HEK293 (cell line): ENCODE data around the gene LEP.

Source experiments
- CTCF ChIA-PET: fragments of 350-600 bp; formaldehyde crosslinking; extraction: SDS; loops from one replicate; lab custom pipeline; 2021; ENCODE audit warnings: antibody characterized with exemption; lab: Yijun Ruan, JAX
- POLR2A ChIA-PET: fragments of 300-600 bp; formaldehyde crosslinking; extraction: SDS; loops from one replicate; lab custom pipeline; 2020; ENCODE audit warnings: antibody characterized with exemption, inconsistent platforms; lab: Yijun Ruan, JAX
- H3K27ac ChIP-seq: fragments of 200-500 bp; sonication (Bioruptor generic); 2 replicates; pipeline ENCODE4 v1.5.1; 2014; ENCODE audit warnings: low read depth, low read length, control low read depth, inconsistent platforms; ENCODE audit errors: extremely low read depth
- H3K36me3 ChIP-seq, 2 experiments: fragments of 200-500 bp in 1 of 2; sonication (Bioruptor generic) in 1 of 2; 1 replicate in 1 of 2; 2 replicates in 1 of 2; pipeline ENCODE4 v1.5.1; 2014 to 2017; ENCODE audit warnings: inconsistent platforms in 2 of 2, low read length in 2 of 2; ENCODE audit not compliant: control insufficient read depth in 2 of 2, insufficient read depth in 1 of 2
- H3K4me1 ChIP-seq: fragments of 200-500 bp; sonication (Bioruptor generic); 2 replicates; pipeline ENCODE4 v1.5.1; 2014; ENCODE audit warnings: mild to moderate bottlenecking, low read length, inconsistent platforms; ENCODE audit not compliant: control insufficient read depth, insufficient read depth
- H3K4me3 ChIP-seq: 2 replicates; pipeline ENCODE4 v1.5.1; 2011; ENCODE audit warnings: low read depth, mild to moderate bottlenecking, control low read depth, low read length, moderate library complexity
- H3K9me3 ChIP-seq: fragments of 200-500 bp; sonication (Bioruptor generic); 2 replicates; pipeline ENCODE4 v1.5.1; 2014; ENCODE audit warnings: low read depth, low read length, inconsistent platforms; ENCODE audit not compliant: control insufficient read depth, insufficient read depth
- GFI1B ChIP-seq: fragments of 450-650 bp; formaldehyde crosslinking; IDR thresholded peaks from 2 replicates; pipeline ENCODE4 v1.5.1; 2016; ENCODE audit warnings: missing biosample characterization, missing genetic modification characterization
- GLIS2 ChIP-seq: fragments of 450-650 bp; formaldehyde crosslinking; IDR thresholded peaks from 2 replicates; pipeline ENCODE4 v1.5.1; 2016; ENCODE audit warnings: missing biosample characterization, missing genetic modification characterization
- KLF7 ChIP-seq: fragments of 450-650 bp; formaldehyde crosslinking; IDR thresholded peaks from 2 replicates; pipeline ENCODE4 v1.5.1; 2016; ENCODE audit warnings: missing biosample characterization, missing genetic modification characterization, borderline replicate concordance
- KLF8 ChIP-seq: fragments of 450-650 bp; formaldehyde crosslinking; IDR thresholded peaks from 2 replicates; pipeline ENCODE4 v1.5.1; 2016; ENCODE audit warnings: missing biosample characterization, missing genetic modification characterization
- ZBTB8A ChIP-seq: fragments of 450-650 bp; formaldehyde crosslinking; IDR thresholded peaks from 2 replicates; pipeline ENCODE4 v1.5.1; 2016; ENCODE audit warnings: missing biosample characterization, missing genetic modification characterization
- ZFHX2 ChIP-seq: fragments of 450-650 bp; formaldehyde crosslinking; conservative IDR thresholded peaks from 2 replicates; pipeline ENCODE4 v1.5.1; 2016; ENCODE audit warnings: missing biosample characterization, missing genetic modification characterization
- ZNF10 ChIP-seq: fragments of 450-650 bp; formaldehyde crosslinking; IDR thresholded peaks from 2 replicates; pipeline ENCODE4 v1.5.1; 2017; ENCODE audit warnings: missing biosample characterization, missing genetic modification characterization
- ZNF157 ChIP-seq: fragments of 450-650 bp; formaldehyde crosslinking; IDR thresholded peaks from 2 replicates; pipeline ENCODE4 v1.5.1; 2016; ENCODE audit warnings: missing biosample characterization, missing genetic modification characterization
- ZNF16 ChIP-seq: fragments of 450-650 bp; formaldehyde crosslinking; IDR thresholded peaks from 2 replicates; pipeline ENCODE4 v1.5.1; 2016; ENCODE audit warnings: low read depth, missing biosample characterization, missing genetic modification characterization
- ZNF2 ChIP-seq: fragments of 450-650 bp; formaldehyde crosslinking; IDR thresholded peaks from 2 replicates; pipeline ENCODE4 v1.5.1; 2016; ENCODE audit warnings: missing biosample characterization, missing genetic modification characterization
- ZNF239 ChIP-seq: fragments of 450-650 bp; formaldehyde crosslinking; IDR thresholded peaks from 2 replicates; pipeline ENCODE4 v1.5.1; 2016; ENCODE audit warnings: missing biosample characterization, missing genetic modification characterization
- ZNF335 ChIP-seq: fragments of 450-650 bp; formaldehyde crosslinking; conservative IDR thresholded peaks from 2 replicates; pipeline ENCODE4 v1.5.1; 2016; ENCODE audit warnings: missing biosample characterization, missing genetic modification characterization
- ZNF366 ChIP-seq: fragments of 450-650 bp; formaldehyde crosslinking; conservative IDR thresholded peaks from 2 replicates; pipeline ENCODE4 v1.5.1; 2016; ENCODE audit warnings: missing biosample characterization, missing genetic modification characterization
- ZNF394 ChIP-seq: fragments of 450-650 bp; formaldehyde crosslinking; IDR thresholded peaks from 2 replicates; pipeline ENCODE4 v1.5.1; 2016; ENCODE audit warnings: missing biosample characterization, missing genetic modification characterization, mild to moderate bottlenecking, moderate library complexity, borderline replicate concordance
- ZNF426 ChIP-seq: fragments of 450-650 bp; formaldehyde crosslinking; IDR thresholded peaks from 2 replicates; pipeline ENCODE4 v1.5.1; 2017; ENCODE audit warnings: missing biosample characterization, missing genetic modification characterization, mild to moderate bottlenecking, inconsistent platforms, moderate library complexity
- ZNF501 ChIP-seq: fragments of 450-650 bp; formaldehyde crosslinking; IDR thresholded peaks from 2 replicates; pipeline ENCODE4 v1.5.1; 2016; ENCODE audit warnings: missing biosample characterization, missing genetic modification characterization
- ZNF514 ChIP-seq: fragments of 450-650 bp; formaldehyde crosslinking; IDR thresholded peaks from 2 replicates; pipeline ENCODE4 v1.5.1; 2016; ENCODE audit warnings: missing biosample characterization, missing genetic modification characterization
- ZNF530 ChIP-seq: fragments of 450-650 bp; formaldehyde crosslinking; IDR thresholded peaks from 2 replicates; pipeline ENCODE4 v1.5.1; 2016; ENCODE audit warnings: low read depth, missing biosample characterization, missing genetic modification characterization
- ZNF621 ChIP-seq: fragments of 450-650 bp; formaldehyde crosslinking; IDR thresholded peaks from 2 replicates; pipeline ENCODE4 v1.5.1; 2017; ENCODE audit warnings: missing biosample characterization, missing genetic modification characterization
- ZNF629 ChIP-seq: fragments of 450-650 bp; formaldehyde crosslinking; IDR thresholded peaks from 2 replicates; pipeline ENCODE4 v1.5.1; 2017; ENCODE audit warnings: missing biosample characterization, missing genetic modification characterization
- ZNF76 ChIP-seq: fragments of 450-650 bp; formaldehyde crosslinking; IDR thresholded peaks from 2 replicates; pipeline ENCODE4; 2016; ENCODE audit warnings: low read depth, missing biosample characterization, missing genetic modification characterization, borderline replicate concordance
- ZNF830 ChIP-seq: fragments of 450-650 bp; IDR thresholded peaks from 2 replicates; pipeline ENCODE4 v1.5.0; 2018; ENCODE audit warnings: missing biosample characterization, missing genetic modification characterization, low read depth, mild to moderate bottlenecking, moderate library complexity
- TF ChIP-seq, protein P1 (sequence below): fragments of 450-650 bp; IDR thresholded peaks from 2 replicates; pipeline ENCODE4 v1.5.1; 2018; ENCODE audit warnings: missing biosample characterization, missing genetic modification characterization
- TF ChIP-seq, protein P2 (sequence below): fragments of 450-650 bp; formaldehyde crosslinking; IDR thresholded peaks from 2 replicates; pipeline ENCODE4 v1.5.1; 2016; ENCODE audit warnings: missing biosample characterization, missing genetic modification characterization
- TF ChIP-seq, protein P3 (sequence below): fragments of 450-650 bp; formaldehyde crosslinking; IDR thresholded peaks from 2 replicates; pipeline ENCODE4 v1.5.1; 2017; ENCODE audit warnings: missing biosample characterization, missing genetic modification characterization
- TF ChIP-seq, protein P4 (sequence below): fragments of 450-650 bp; formaldehyde crosslinking; IDR thresholded peaks from 2 replicates; pipeline ENCODE4 v1.5.1; 2016; ENCODE audit warnings: missing biosample characterization, missing genetic modification characterization, borderline replicate concordance

LEP gene

DNA sequence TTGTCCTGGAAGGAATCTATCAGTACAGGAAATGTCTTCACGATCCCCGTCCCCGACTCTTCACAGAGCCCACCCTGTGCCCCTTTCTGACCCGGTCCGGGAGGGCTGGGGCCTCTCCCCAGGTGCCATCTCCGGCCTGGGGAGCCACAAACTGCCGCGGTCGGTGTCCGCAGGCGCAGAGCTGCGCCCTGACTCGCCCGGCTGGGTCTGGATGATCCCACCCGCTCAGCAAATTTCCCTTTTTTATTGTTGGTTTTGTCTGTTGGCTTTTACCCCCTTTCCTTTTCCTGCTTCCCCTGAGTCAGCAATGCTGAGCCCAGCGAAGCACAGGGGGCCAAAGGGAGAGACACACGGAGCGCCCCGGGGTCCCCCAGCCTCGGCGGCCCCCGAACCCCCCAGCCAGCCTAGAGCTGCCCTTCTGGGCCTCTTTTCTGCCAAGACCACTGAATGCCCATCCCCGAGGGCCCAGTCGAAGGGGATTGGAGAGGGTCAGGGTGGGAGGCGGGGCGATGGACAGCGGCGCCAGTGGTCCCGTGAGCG, 30.9 kb downstream of the LEP start:
- no peaks in the 10 kb centered on the region for H3K4me1 ChIP-seq
- H3K36me3 ChIP-seq: no peaks in the 10 kb centered on the region
- H3K27ac ChIP-seq: no peak overlapping the region
- ChIA-PET CTCF (interaction anchor here (0.5 kb wide), 1 partner anchor 81 kb away, joined by 3 read pairs; no protein-coding TSS in a partner anchor), POLR2A (no interaction called here)
- no peaks in the 10 kb centered on the region for H3K9me3 ChIP-seq
- no peak overlapping the region for H3K4me3 ChIP-seq
- TF ChIP-seq ZNF530 (tag by site-specific recombination) (no peak), GFI1B (tag by site-specific recombination) (no peak), GLIS2 (tag by site-specific recombination) (no peak), ZNF629 (tag by site-specific recombination) (no peak), KLF8 (tag by site-specific recombination) (no peak), ZNF335 (tag by site-specific recombination) (no peak), ZNF830 (tag by site-specific recombination) (no peak), ZNF366 (no peak), ZNF76 (no peak), ZNF2 (tag by site-specific recombination) (no peak)
- TF ChIP-seq, protein P1, sequence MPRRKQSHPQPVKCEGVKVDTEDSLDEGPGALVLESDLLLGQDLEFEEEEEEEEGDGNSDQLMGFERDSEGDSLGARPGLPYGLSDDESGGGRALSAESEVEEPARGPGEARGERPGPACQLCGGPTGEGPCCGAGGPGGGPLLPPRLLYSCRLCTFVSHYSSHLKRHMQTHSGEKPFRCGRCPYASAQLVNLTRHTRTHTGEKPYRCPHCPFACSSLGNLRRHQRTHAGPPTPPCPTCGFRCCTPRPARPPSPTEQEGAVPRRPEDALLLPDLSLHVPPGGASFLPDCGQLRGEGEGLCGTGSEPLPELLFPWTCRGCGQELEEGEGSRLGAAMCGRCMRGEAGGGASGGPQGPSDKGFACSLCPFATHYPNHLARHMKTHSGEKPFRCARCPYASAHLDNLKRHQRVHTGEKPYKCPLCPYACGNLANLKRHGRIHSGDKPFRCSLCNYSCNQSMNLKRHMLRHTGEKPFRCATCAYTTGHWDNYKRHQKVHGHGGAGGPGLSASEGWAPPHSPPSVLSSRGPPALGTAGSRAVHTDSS (tag by site-specific recombination): no peak
- TF ChIP-seq, protein P2, sequence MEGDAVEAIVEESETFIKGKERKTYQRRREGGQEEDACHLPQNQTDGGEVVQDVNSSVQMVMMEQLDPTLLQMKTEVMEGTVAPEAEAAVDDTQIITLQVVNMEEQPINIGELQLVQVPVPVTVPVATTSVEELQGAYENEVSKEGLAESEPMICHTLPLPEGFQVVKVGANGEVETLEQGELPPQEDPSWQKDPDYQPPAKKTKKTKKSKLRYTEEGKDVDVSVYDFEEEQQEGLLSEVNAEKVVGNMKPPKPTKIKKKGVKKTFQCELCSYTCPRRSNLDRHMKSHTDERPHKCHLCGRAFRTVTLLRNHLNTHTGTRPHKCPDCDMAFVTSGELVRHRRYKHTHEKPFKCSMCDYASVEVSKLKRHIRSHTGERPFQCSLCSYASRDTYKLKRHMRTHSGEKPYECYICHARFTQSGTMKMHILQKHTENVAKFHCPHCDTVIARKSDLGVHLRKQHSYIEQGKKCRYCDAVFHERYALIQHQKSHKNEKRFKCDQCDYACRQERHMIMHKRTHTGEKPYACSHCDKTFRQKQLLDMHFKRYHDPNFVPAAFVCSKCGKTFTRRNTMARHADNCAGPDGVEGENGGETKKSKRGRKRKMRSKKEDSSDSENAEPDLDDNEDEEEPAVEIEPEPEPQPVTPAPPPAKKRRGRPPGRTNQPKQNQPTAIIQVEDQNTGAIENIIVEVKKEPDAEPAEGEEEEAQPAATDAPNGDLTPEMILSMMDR (tag by site-specific recombination): no peak

DNA sequence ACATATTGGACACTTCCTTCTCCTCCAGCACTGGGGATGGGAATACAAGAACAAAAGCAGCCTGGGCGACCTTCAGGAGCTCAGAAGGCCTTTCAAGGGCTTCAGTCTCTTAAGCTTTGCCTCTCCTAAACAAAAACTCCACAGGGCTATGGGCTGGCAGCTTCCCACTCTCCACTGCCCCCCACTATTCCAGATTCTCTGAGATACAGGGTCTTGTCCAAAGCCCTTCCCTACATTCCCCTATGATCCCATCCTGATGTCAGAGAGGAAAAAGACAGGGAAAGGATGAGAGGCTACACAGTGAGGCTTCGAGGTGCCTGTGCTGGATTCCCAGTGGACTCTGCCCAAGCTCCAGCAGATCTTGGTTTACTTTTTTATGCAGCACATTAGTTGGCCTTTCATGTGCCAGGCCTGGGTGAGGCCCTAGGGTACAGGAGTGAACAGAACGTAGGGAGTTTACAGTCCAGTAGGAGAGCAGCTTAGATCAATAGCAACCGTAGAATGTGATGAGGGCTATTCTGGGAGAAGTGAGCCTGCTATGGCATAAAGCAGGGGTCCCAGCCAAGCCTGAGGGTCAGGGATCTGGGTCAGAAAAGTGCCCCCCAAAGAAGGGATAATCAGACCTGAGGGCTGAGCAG, 33.3 kb downstream of the LEP start:
- Histone ChIP-seq H3K4me1 (no peaks in the 10 kb centered on the region), H3K9me3 (no peaks in the 10 kb centered on the region), H3K4me3 (no peak overlapping the region), H3K27ac (no peak overlapping the region), H3K36me3 (no peaks in the 10 kb centered on the region)
- POLR2A ChIA-PET: no interaction called here
- CTCF ChIA-PET: no interaction called here
- TF ChIP-seq ZNF16 (tag by site-specific recombination) (no peak), ZNF514 (tag by site-specific recombination) (no peak), ZNF394 (no peak), ZNF501 (tag by site-specific recombination) (no peak), ZFHX2 (tag by site-specific recombination) (no peak), GFI1B (tag by site-specific recombination) (no peak), ZNF621 (tag by site-specific recombination) (no peak), ZNF239 (tag by site-specific recombination) (no peak), ZNF10 (tag by site-specific recombination) (no peak), ZBTB8A (tag by site-specific recombination) (no peak), ZNF426 (no peak), KLF7 (tag by site-specific recombination) (no peak), ZNF157 (tag by site-specific recombination) (no peak)
- TF ChIP-seq, protein P3, sequence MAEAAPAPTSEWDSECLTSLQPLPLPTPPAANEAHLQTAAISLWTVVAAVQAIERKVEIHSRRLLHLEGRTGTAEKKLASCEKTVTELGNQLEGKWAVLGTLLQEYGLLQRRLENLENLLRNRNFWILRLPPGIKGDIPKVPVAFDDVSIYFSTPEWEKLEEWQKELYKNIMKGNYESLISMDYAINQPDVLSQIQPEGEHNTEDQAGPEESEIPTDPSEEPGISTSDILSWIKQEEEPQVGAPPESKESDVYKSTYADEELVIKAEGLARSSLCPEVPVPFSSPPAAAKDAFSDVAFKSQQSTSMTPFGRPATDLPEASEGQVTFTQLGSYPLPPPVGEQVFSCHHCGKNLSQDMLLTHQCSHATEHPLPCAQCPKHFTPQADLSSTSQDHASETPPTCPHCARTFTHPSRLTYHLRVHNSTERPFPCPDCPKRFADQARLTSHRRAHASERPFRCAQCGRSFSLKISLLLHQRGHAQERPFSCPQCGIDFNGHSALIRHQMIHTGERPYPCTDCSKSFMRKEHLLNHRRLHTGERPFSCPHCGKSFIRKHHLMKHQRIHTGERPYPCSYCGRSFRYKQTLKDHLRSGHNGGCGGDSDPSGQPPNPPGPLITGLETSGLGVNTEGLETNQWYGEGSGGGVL: no peak
- TF ChIP-seq, protein P4, sequence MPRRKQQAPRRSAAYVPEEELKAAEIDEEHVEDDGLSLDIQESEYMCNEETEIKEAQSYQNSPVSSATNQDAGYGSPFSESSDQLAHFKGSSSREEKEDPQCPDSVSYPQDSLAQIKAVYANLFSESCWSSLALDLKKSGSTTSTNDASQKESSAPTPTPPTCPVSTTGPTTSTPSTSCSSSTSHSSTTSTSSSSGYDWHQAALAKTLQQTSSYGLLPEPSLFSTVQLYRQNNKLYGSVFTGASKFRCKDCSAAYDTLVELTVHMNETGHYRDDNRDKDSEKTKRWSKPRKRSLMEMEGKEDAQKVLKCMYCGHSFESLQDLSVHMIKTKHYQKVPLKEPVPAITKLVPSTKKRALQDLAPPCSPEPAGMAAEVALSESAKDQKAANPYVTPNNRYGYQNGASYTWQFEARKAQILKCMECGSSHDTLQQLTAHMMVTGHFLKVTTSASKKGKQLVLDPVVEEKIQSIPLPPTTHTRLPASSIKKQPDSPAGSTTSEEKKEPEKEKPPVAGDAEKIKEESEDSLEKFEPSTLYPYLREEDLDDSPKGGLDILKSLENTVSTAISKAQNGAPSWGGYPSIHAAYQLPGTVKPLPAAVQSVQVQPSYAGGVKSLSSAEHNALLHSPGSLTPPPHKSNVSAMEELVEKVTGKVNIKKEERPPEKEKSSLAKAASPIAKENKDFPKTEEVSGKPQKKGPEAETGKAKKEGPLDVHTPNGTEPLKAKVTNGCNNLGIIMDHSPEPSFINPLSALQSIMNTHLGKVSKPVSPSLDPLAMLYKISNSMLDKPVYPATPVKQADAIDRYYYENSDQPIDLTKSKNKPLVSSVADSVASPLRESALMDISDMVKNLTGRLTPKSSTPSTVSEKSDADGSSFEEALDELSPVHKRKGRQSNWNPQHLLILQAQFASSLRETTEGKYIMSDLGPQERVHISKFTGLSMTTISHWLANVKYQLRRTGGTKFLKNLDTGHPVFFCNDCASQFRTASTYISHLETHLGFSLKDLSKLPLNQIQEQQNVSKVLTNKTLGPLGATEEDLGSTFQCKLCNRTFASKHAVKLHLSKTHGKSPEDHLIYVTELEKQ (tag by site-specific recombination): no peak
